ENCODE data around the gene TRIP12. TPM values are rescaled to one million over a fixed set of nuclear protein-coding genes. Genes with fewer than 3 reads are reported as not detected.

Gene TRIP12
- total RNA-seq, 1 experiment from 2014 or later: 175 TPM

- no peaks in the 10 kb centered on the region for H3K79me2 ChIP-seq (ENCODE audit: insufficient read depth, low read length)
- no peaks in the 10 kb centered on the region for H4K20me1 ChIP-seq (ENCODE audit: insufficient read depth)
- no TSS peak for BruUV-seq (replicated peaks)
- CTCF ChIA-PET: no interaction called here
- peaks cover 0 to 7% of the 10 kb centered on the region in 2 experiments; a peak in 1 of 4 replicates for H3K4me1 ChIP-seq (ENCODE audit: control insufficient read depth in 1 of 2, insufficient read depth in 2 of 2, low read length in 2 of 2)
- H2AFZ ChIP-seq (ENCODE audit: low read depth, low read length, poor library complexity, severe bottlenecking): no peak overlapping the region
- ATAC-seq (no peak), DNase-seq (ENCODE audit: low read depth, low spot score) (no peak)
- no peak overlapping the region for H3K27ac ChIP-seq (ENCODE audit: low read depth, low read length)
- no peaks in the 10 kb centered on the region for H3K27me3 ChIP-seq (ENCODE audit: insufficient read depth, low read length)
- H3K9me2 ChIP-seq (ENCODE audit: insufficient read depth): no peaks in the 10 kb centered on the region
- POLR2A ChIA-PET: no interaction called here
- RAD21 ChIA-PET (ENCODE audit: low non-redundant PET in 1 of 2, low total read pairs in 2 of 2, uncharacterized antibody in 2 of 2, unreplicated experiment in 2 of 2): no interaction called here
- H3K4me2 ChIP-seq (ENCODE audit: low read length): no peak overlapping the region
- H3K36me3 ChIP-seq (ENCODE audit: control insufficient read depth in 1 of 2, insufficient read depth in 2 of 2, low read length in 2 of 2): no peaks in the 10 kb centered on the region
- no peaks in the 10 kb centered on the region for H3K9me3 ChIP-seq (ENCODE audit: control insufficient read depth in 1 of 2, insufficient read depth in 1 of 2, low read depth in 1 of 2, low read length in 2 of 2)
- no peak overlapping the region for H3K9ac ChIP-seq (ENCODE audit: low read length)
- TF ChIP-seq ZFX (IDR thresholded peaks at IDR 0.05) (no peak), SRF (IDR thresholded peaks at IDR 0.05; ENCODE audit: low read depth) (no peak), EZH2 (IDR thresholded peaks at IDR 0.05) (no peak), SP1 (IDR thresholded peaks at IDR 0.05; ENCODE audit: low read depth) (no peak), TCF7L2 (IDR thresholded peaks at IDR 0.05; ENCODE audit: borderline replicate concordance, extremely low read depth, insufficient read depth, insufficient read length) (no peak), POLR2A (IDR thresholded peaks at IDR 0.05; ENCODE audit: borderline replicate concordance, extremely low read depth, insufficient read depth, insufficient read length) (no peak), JUND (IDR thresholded peaks at IDR 0.05) (no peak), POLR2AphosphoS5 (IDR thresholded peaks at IDR 0.05; ENCODE audit: low read depth, low read length) (no peak), CTCF (IDR thresholded peaks at IDR 0.05 in 2 of 3, conservative IDR thresholded peaks at IDR 0.05 in 1 of 3; ENCODE audit: borderline replicate concordance in 1 of 3, insufficient read depth in 1 of 3, low read depth in 2 of 3, low read length in 2 of 3) (no peak), ZBTB33 (IDR thresholded peaks at IDR 0.05; ENCODE audit: extremely low read depth, insufficient replicate concordance, low read length) (no peak), REST (IDR thresholded peaks at IDR 0.05; ENCODE audit: low read depth) (no peak), FOSL1 (IDR thresholded peaks at IDR 0.05; ENCODE audit: low read depth) (no peak), SIN3A (IDR thresholded peaks at IDR 0.05; ENCODE audit: low read depth) (no peak), CBX3 (IDR thresholded peaks at IDR 0.05; ENCODE audit: low read depth) (no peak)
- TF ChIP-seq, protein P1, sequence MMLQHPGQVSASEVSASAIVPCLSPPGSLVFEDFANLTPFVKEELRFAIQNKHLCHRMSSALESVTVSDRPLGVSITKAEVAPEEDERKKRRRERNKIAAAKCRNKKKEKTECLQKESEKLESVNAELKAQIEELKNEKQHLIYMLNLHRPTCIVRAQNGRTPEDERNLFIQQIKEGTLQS (IDR thresholded peaks at IDR 0.05): no peak
- no peak overlapping the region for H3K4me3 ChIP-seq (replicated peaks in 1 of 2; ENCODE audit: low read depth in 1 of 2, low read length in 2 of 2)
- intact Hi-C loops (cut with micrococcal nuclease): no loop called here
Observed at GRCh38 chr2:229945975-229946374, 24.2 kb upstream of the TRIP12 start.
